Measurements from ENCODE around the gene ALS2. TPM values are rescaled to one million over a fixed set of nuclear protein-coding genes. Genes with fewer than 3 reads are reported as not detected.

The ALS2 gene
- total and polyA plus RNA-seq, 2 of the 8 experiments (the other 6 are each of a cell fraction or from before 2014, with no cell fraction given), result 12.1 to 34.5 TPM

GRCh38 chr2:201807452-201807999 is 26.8 kb upstream of the ALS2 start:
- H3K27ac ChIP-seq (ENCODE audit: low read depth, low read length), result no peak overlapping the region
- H2AFZ ChIP-seq (ENCODE audit: low read length), result no peak overlapping the region
- WGBS, 2 experiments (ENCODE audit: extremely low coverage in 1 of 2, insufficient coverage in 1 of 2, insufficient read length in 1 of 2, insufficient replicate concordance in 2 of 2, low coverage in 1 of 2, low lambda C conversion rate in 2 of 2, missing lambda C conversion rate in 1 of 2), result 68% methylated on average over 8 of the region's 8 CpGs; no CpG with 5 or more reads in 1 of the 2 experiments
- TF ChIP-seq POLR2AphosphoS5 (IDR thresholded peaks at IDR 0.05; ENCODE audit: low read depth, low read length) (no peak), YY1 (IDR thresholded peaks at IDR 0.05; ENCODE audit: low read depth, low read length) (no peak), TEAD4 (IDR thresholded peaks at IDR 0.05; ENCODE audit: low read depth, low read length) (no peak), CREB1 (IDR thresholded peaks at IDR 0.05) (no peak), CEBPB (IDR thresholded peaks at IDR 0.05; ENCODE audit: low read depth, low read length) (no peak), JUND (IDR thresholded peaks at IDR 0.05; ENCODE audit: low read length) (no peak), SRF (IDR thresholded peaks at IDR 0.05; ENCODE audit: low read depth, low read length) (no peak), SUZ12 (IDR thresholded peaks at IDR 0.05; ENCODE audit: low read length) (no peak), RAD21 (IDR thresholded peaks at IDR 0.05 in 1 of 2, conservative IDR thresholded peaks at IDR 0.05 in 1 of 2; ENCODE audit: low read depth in 2 of 2, low read length in 2 of 2) (no peak)
- TF ChIP-seq, protein P1, sequence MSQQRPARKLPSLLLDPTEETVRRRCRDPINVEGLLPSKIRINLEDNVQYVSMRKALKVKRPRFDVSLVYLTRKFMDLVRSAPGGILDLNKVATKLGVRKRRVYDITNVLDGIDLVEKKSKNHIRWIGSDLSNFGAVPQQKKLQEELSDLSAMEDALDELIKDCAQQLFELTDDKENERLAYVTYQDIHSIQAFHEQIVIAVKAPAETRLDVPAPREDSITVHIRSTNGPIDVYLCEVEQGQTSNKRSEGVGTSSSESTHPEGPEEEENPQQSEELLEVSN (IDR thresholded peaks at IDR 0.05), result no peak
- TF ChIP-seq, protein P2, sequence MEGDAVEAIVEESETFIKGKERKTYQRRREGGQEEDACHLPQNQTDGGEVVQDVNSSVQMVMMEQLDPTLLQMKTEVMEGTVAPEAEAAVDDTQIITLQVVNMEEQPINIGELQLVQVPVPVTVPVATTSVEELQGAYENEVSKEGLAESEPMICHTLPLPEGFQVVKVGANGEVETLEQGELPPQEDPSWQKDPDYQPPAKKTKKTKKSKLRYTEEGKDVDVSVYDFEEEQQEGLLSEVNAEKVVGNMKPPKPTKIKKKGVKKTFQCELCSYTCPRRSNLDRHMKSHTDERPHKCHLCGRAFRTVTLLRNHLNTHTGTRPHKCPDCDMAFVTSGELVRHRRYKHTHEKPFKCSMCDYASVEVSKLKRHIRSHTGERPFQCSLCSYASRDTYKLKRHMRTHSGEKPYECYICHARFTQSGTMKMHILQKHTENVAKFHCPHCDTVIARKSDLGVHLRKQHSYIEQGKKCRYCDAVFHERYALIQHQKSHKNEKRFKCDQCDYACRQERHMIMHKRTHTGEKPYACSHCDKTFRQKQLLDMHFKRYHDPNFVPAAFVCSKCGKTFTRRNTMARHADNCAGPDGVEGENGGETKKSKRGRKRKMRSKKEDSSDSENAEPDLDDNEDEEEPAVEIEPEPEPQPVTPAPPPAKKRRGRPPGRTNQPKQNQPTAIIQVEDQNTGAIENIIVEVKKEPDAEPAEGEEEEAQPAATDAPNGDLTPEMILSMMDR (IDR thresholded peaks at IDR 0.05; ENCODE audit: control extremely low read depth in 1 of 3, insufficient read depth in 1 of 3, low read depth in 1 of 3, low read length in 3 of 3), result no peak

More at GRCh38 chr2:201807452-201807999, 26.8 kb upstream of the ALS2 start:
- H4K8ac ChIP-seq (ENCODE audit: extremely low read depth, insufficient read depth, low read length), result no peak overlapping the region
- ChIA-PET POLR2A (ENCODE audit: partially characterized antibody) (interaction anchor here (0.6 kb wide), 2 partner anchors 97 to 217 kb away, joined by 3 read pairs; no protein-coding TSS in a partner anchor), CTCF (ENCODE audit: partially characterized antibody) (interaction anchor here (0.6 to 1.8 kb wide), 4 partner anchors 12 to 53 kb away, joined by 3 to 6 read pairs (median 3); no protein-coding TSS in a partner anchor)
- H3K79me2 ChIP-seq (ENCODE audit: control insufficient read depth in 1 of 2, insufficient read depth in 2 of 2, low read length in 2 of 2), result no peaks in the 10 kb centered on the region
- no peaks in the 10 kb centered on the region for H3K79me1 ChIP-seq (ENCODE audit: low read depth, low read length)
- no peak overlapping the region for H3K4me3 ChIP-seq (ENCODE audit: extremely low read depth in 1 of 4, insufficient read depth in 2 of 4, low read depth in 3 of 4, low read length in 4 of 4)
- H2BK120ac ChIP-seq (replicated peaks; ENCODE audit: low read depth, low read length), result no peak overlapping the region
- no peak overlapping the region for H3K9ac ChIP-seq (replicated peaks in 1 of 4; ENCODE audit: extremely low read depth in 1 of 4, low read depth in 3 of 4, low read length in 3 of 4)
- no peaks in the 10 kb centered on the region for H4K20me1 ChIP-seq (replicated peaks in 1 of 2; ENCODE audit: control insufficient read depth in 1 of 2, insufficient read depth in 2 of 2, low read length in 2 of 2)
- H2BK20ac ChIP-seq (ENCODE audit: low read length), result no peak overlapping the region
- no peak overlapping the region for H2AK5ac ChIP-seq (ENCODE audit: low read depth, low read length)
- no peak overlapping the region for H2BK5ac ChIP-seq (ENCODE audit: low read depth, low read length)
- no peak overlapping the region for H3K4me2 ChIP-seq (ENCODE audit: insufficient read depth in 1 of 2, low read depth in 2 of 2, low read length in 2 of 2)
- H3K14ac ChIP-seq (ENCODE audit: insufficient read length), result no peak overlapping the region
- H3K56ac ChIP-seq (replicated peaks; ENCODE audit: insufficient read length, low read depth, low read length), result no peak overlapping the region
- H3K23me2 ChIP-seq (ENCODE audit: low read depth, low read length), result peaks cover 2% of the 10 kb centered on the region; the same call in 1 of the 2 replicates
- H3K9me3 ChIP-seq (ENCODE audit: insufficient read depth in 2 of 2, low read depth in 1 of 2, low read length in 1 of 2), result no peaks in the 10 kb centered on the region
- H3K4me1 ChIP-seq (replicated peaks in 1 of 4; ENCODE audit: control insufficient read depth in 3 of 4, insufficient read depth in 4 of 4, low read length in 3 of 4), result peaks cover 0 to 4% (median 2%) of the 10 kb centered on the region in 4 experiments; a peak in 5 of 7 replicates
- no peak overlapping the region for H3K23ac ChIP-seq (ENCODE audit: insufficient read length)
- FAIRE-seq (no peak), DNase-seq (ENCODE audit: low read depth in 1 of 2, low spot score in 2 of 2) (no peak)
- H3K18ac ChIP-seq (ENCODE audit: extremely low read depth, low read length), result no peak overlapping the region; the same call in 1 of the 2 replicates
- no peaks in the 10 kb centered on the region for H3K27me3 ChIP-seq (replicated peaks in 1 of 4; ENCODE audit: control insufficient read depth in 3 of 4, extremely low read depth in 1 of 4, insufficient read depth in 3 of 4, low read length in 3 of 4)
- H2BK12ac ChIP-seq (ENCODE audit: low read depth, low read length), result no peak overlapping the region
- H3K4ac ChIP-seq (replicated peaks; ENCODE audit: insufficient read length, low read depth, low read length), result no peak overlapping the region
- no peaks in the 10 kb centered on the region for H3K36me3 ChIP-seq (ENCODE audit: control insufficient read depth in 2 of 4, insufficient read depth in 4 of 4, low read length in 3 of 4)
- no peak overlapping the region for H2BK15ac ChIP-seq (ENCODE audit: low read length)
- no peak overlapping the region for H4K5ac ChIP-seq (ENCODE audit: insufficient read length, low read depth, low read length)
- H4K91ac ChIP-seq (replicated peaks; ENCODE audit: insufficient read length, low read length), result no peak overlapping the region

Data from H1 (cell line).